ENCODE results near the gene GPR35. TPM values are rescaled to one million over a fixed set of nuclear protein-coding genes. Genes with fewer than 3 reads are reported as not detected.
"Not testable (repeated sequence)": the region's sequence is repeated elsewhere in the genome, so short reads cannot be mapped to it uniquely, and the experiment has no call there.

Gene GPR35
- total RNA-seq, 1 donor from 2014 or later = 1.6 TPM

- DNase-seq (ENCODE audit: low spot score) = no peak
Measured at GRCh38 chr2:240655931-240656886, 30.9 kb downstream of the GPR35 start.

DNA sequence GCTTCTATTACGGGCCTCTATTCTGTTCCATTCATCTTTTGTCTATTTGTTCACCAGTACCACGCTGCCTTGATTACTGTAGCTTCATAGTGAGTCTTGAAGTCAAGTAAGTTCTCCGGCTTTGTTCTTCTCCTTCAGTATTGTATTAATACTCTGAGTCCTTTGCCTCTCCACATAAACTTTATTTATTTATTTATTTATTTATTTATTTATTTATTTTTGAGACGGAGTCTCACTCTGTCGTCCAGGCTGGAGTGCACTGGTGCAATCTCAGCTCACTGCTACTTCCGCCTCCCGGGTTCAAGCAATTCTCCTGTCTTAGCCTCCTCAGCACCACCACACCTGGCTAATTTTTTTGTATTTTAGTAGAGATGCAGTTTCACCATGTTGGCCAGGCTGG is 34.6 kb downstream of the GPR35 start:
- not testable (repeated sequence) for DNase-seq (ENCODE audit: low spot score)

- DNase-seq (ENCODE audit: low spot score) = no peak
Measured at GRCh38 chr2:240662681-240663080, 37.4 kb downstream of the GPR35 start.

DNA sequence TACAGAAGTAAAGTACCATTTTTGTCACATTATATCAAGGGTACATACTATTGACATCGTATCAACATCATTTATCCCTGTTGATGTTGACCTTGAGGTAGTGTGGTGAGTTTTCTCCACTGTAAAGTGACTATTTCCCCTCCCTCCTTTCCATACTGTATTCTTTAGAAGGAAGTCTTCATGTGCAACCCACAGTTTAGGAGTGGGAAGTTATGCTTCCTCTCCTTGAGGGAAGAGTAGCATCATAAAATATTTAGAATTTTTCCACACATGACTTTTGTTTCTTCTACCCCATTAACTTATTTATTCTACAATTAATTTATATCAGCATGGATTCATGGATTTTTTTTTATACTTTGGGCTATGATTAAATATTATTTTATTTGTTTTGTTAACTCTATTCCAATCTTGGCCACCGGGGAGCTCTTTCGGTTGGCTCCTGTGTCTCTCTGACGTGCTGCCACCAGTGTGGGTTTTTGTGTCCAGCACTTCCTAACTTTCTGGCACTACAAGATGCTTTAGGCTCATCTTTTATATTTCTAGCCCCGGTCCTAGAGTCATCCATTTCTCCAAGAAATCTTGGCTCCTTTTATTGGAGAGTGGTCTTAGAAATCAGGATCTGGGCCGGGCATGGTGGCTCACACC is 38.4 kb downstream of the GPR35 start:
- no peak for DNase-seq (ENCODE audit: low spot score)

GRCh38 chr2:240664622-240665021 is 39.3 kb downstream of the GPR35 start:
- no peak for DNase-seq (ENCODE audit: low spot score)

GRCh38 chr2:240670402-240670801 is 45.1 kb downstream of the GPR35 start:
- no peak for DNase-seq (ENCODE audit: low spot score)

- no peak for DNase-seq (ENCODE audit: low spot score)
Measured at GRCh38 chr2:240670950-240671349, 45.7 kb downstream of the GPR35 start.

DNA sequence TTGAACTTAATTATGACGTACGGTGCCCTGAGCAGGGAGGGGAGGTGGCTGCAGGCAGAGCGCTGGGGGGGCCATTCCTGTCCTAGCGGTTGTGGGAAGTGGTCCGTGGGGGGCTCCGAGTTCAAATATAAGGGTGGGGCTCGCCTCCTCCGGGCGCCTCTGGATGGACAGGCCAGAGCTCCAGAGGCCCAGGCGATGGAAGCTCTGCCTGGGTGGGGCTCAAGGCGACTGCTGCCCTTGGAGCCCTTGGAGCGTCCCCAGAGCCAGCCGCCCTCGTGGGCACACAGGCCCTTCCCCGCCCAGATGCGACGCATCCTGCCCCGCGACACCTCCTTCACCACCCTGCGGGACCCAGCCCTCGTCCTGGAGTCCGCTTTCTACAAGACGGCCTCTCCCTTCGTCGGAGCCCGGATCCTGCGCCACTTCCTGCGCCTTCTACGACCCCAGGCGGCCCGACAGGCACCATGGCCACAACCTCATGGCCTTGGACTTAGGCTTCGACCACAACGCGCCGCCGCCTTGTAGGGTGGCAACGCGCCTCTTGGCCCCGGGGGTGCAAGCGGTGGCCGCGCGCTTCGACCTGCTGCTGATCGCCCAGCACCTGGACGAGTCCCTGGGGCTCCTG is 46.9 kb downstream of the GPR35 start:
- no peak for DNase-seq (ENCODE audit: low spot score)

DNA sequence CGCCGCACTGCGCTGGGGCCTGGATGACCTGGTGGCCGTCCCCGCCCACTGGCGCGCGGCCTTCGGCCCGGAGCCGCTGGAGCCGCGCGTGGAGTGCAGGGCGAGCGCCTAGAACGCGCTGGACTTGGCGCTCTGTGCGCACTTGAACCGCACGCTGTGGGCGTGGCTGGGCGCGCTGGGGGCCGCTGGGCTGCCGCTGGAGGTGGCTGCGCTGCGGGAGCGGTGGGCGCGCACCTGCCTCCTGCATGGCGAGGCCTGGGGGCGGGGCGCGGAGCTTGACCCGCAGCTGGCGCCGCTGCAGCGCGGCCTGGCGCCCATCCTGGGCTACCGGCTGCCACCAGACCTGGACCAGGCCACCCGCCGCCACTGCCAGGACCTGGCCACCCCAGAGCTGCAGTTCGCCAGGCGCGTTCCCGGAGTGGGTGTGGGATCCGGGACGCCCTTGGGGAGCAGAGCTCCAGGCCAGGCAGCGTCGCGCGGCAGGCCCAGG is 47.5 kb downstream of the GPR35 start:
- no peak for DNase-seq (ENCODE audit: low spot score)

GRCh38 chr2:240674461-240675184 is 49.3 kb downstream of the GPR35 start:
- not testable (repeated sequence) for DNase-seq (ENCODE audit: low spot score)

- DNase-seq (ENCODE audit: low spot score) = not testable (repeated sequence)
Measured at GRCh38 chr2:240675345-240675744, 50.1 kb downstream of the GPR35 start.

DNA sequence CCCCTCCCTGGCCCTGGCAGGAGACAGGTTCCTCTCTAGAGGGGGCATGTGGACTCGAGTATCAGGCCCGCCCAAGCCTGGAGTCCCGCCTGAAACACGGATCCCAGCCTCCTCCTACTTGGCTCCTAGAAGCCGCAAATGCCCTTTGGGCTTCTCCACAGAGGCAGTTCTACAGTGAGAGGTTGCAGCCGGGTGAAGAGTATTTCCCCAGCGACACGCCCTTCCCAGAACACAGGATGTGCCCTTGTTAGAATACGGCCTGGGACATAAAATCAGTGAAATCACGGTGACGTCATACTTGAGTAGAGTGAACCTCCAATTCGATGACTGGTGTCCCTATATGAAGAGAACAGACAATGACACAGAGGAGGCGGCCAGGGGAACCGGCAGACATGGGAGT is 52.8 kb downstream of the GPR35 start:
- not testable (repeated sequence) for DNase-seq (ENCODE audit: low spot score)

DNA sequence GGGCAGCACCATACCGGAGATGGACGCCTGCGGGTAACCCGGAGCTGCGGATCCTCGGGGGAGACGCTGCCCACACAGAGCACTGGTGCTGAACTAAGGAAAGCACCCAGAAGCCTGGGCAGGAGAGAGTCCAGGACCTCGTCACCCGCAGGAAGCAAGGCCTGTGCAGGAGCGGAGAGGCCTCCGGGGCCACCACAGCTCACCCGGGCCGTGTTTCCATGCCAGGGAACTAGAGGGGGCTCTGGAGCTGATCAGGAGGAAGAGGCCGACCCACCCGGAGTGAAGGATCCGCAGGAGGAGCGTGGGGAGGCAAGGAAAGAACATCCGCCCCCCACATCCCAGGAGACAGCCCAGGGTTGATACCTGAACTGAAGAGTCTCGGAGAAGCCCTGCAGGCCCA is 53.6 kb downstream of the GPR35 start:
- DNase-seq (ENCODE audit: low spot score) = not testable (repeated sequence)

GRCh38 chr2:240680185-240680584 is 54.9 kb downstream of the GPR35 start:
- DNase-seq (ENCODE audit: low spot score) = not testable (repeated sequence)

Other genes with a start within 250 kb of the GPR35 start
- gene GPC1, start 189.8 kb upstream of the GPR35 start, total RNA-seq = 88.1 TPM
- 52.8 TPM for gene ANKMY1, start 67.5 kb upstream of the GPR35 start, total RNA-seq
- 6.2 TPM for gene DUSP28, start 65.1 kb upstream of the GPR35 start, total RNA-seq
- gene RNPEPL1, start 57.0 kb upstream of the GPR35 start, total RNA-seq = 57.3 TPM
- 34.4 TPM for gene CAPN10, start 38.7 kb upstream of the GPR35 start, total RNA-seq
- gene AQP12B, start 57.4 kb downstream of the GPR35 start, total RNA-seq = not detected
- gene AQP12A, start 66.4 kb downstream of the GPR35 start, total RNA-seq = not detected
- 1.2 TPM for gene KIF1A, start 194.7 kb downstream of the GPR35 start, total RNA-seq
- 0.31 TPM for gene AGXT, start 243.3 kb downstream of the GPR35 start, total RNA-seq

All from ureter (tissue), 1 donor.